ENCODE data around the gene TRAF6.

TRAF6 gene

GRCh38 chr11:36456156-36456555, 53.9 kb downstream of the TRAF6 start:
- no peak for DNase-seq

GRCh38 chr11:36455658-36456111, 54.4 kb downstream of the TRAF6 start:
- DNase-seq, result no peak

- no peak for DNase-seq
Measured at GRCh38 chr11:36454941-36455631, 55.0 kb downstream of the TRAF6 start.

GRCh38 chr11:36454551-36454940, 55.5 kb downstream of the TRAF6 start:
- DNase-seq, result no peak

- no peak for DNase-seq
Measured at GRCh38 chr11:36453678-36454077, 56.4 kb downstream of the TRAF6 start.

- no peak for DNase-seq
Measured at GRCh38 chr11:36452961-36453360, 57.1 kb downstream of the TRAF6 start.

- DNase-seq, result no peak
Measured at GRCh38 chr11:36452236-36452940, 57.7 kb downstream of the TRAF6 start.

- no peak for DNase-seq
Measured at GRCh38 chr11:36451681-36452080, 58.4 kb downstream of the TRAF6 start.

- DNase-seq, result no peak
Measured at GRCh38 chr11:36451045-36451444, 59.0 kb downstream of the TRAF6 start.

- DNase-seq, result no peak
Measured at GRCh38 chr11:36450110-36450572, 59.9 kb downstream of the TRAF6 start.

GRCh38 chr11:36449561-36450096, 60.4 kb downstream of the TRAF6 start:
- no peak for DNase-seq

- DNase-seq, result no peak
Measured at GRCh38 chr11:36447947-36448346, 62.1 kb downstream of the TRAF6 start.

GRCh38 chr11:36447514-36447913, 62.6 kb downstream of the TRAF6 start:
- DNase-seq, result no peak

- no peak for DNase-seq
Measured at GRCh38 chr11:36446135-36446534, 63.9 kb downstream of the TRAF6 start.

- no peak for DNase-seq
Measured at GRCh38 chr11:36443661-36444060, 66.4 kb downstream of the TRAF6 start.

- no peak for DNase-seq
Measured at GRCh38 chr11:36441610-36442208, 68.4 kb downstream of the TRAF6 start.

- DNase-seq, result no peak
Measured at GRCh38 chr11:36438126-36438525, 71.9 kb downstream of the TRAF6 start.

- DNase-seq, result no peak
Measured at GRCh38 chr11:36437413-36437812, 72.7 kb downstream of the TRAF6 start.

Measured in SW 1271 (cell line).